GM12873 (cell line): Measurements from ENCODE around the gene AKR1C4.

ENCODE experiments used
- CTCF ChIP-seq: IDR thresholded peaks from 2 replicates; pipeline ENCODE4 v1.5.1; 2012; ENCODE audit warnings: low read depth, mild to moderate bottlenecking, moderate library complexity, low read length, control low read depth; ENCODE audit not compliant: insufficient read depth; ENCODE audit errors: missing control alignments

The AKR1C4 gene

GRCh38 chr10:5157501-5157900 lies 39.1 kb upstream of the AKR1C4 start:
- no peak for TF ChIP-seq CTCF

DNA sequence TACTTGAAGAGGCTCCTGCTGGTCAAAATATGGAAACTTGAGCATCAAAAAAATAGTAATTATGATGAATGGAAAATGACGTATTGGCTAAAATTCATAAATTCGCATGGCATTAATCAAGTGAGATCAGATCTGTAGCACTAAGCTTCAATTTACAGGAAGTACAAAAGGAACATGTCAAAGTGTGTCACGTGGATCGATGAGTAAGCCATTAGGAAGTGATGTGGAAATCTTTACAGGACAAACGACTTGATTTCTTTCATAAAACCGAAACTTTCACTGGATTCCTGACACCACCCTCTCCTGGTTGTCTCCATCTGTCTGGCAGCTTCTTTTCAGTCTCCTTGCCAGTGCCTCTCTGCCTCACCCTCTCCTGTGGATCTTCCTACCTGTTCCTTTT lies 37.5 kb upstream of the AKR1C4 start:
- no peak for TF ChIP-seq CTCF

- no peak for TF ChIP-seq CTCF
Observed at GRCh38 chr10:5163487-5163886, 33.1 kb upstream of the AKR1C4 start.

DNA sequence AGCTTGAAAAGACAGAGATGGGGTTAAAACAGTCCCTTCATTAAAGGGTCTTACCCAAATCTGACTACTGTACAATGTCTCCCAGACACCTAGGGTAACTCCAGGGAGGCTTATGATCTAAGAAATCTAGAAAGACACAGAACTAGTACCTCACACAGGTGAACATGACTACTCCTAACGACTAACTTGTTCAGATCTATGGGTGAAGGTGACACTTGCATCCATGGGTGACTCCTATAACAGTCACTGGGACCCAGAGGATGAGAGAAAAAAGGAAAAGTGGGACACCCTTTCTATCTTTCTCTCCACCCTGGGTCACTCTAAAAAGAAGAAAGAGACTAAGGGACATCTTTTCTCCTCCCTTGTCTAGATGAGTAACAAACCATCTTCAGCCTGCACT lies 30.9 kb upstream of the AKR1C4 start:
- no peak for TF ChIP-seq CTCF

- no peak for TF ChIP-seq CTCF
Observed at GRCh38 chr10:5168897-5169420, 27.7 kb upstream of the AKR1C4 start.

- no peak for TF ChIP-seq CTCF
Observed at GRCh38 chr10:5183923-5184322, 12.7 kb upstream of the AKR1C4 start.

GRCh38 chr10:5184987-5185775 lies 11.5 kb upstream of the AKR1C4 start, which contains the start of gene AKR1C8:
AKR1C8 (minus strand) TSS chr10:5185150; CDS start chr10:5185104, 46 bp downstream.
- no peak for TF ChIP-seq CTCF
